A549 (cell line): Measurements from ENCODE around the gene ZSWIM5. TPM values are rescaled to one million over a fixed set of nuclear protein-coding genes. Genes with fewer than 3 reads are reported as not detected.
"Not testable (repeated sequence)": the region's sequence is repeated elsewhere in the genome, so short reads cannot be mapped to it uniquely, and the experiment has no call there.

Experiments
- ATAC-seq, 2 experiments: fragments of 200-7000 bp in 1 of 2; fragments of >200 bp in 1 of 2; cut with Nextera tagmentation in 1 of 2; cut with Tn5 transposase in 1 of 2; 3 replicates each; pipeline versions ENCODE4 v1.8.0 to v1.9.1; 2018 to 2020; ENCODE audit warnings: mild to moderate bottlenecking in 1 of 2, moderate library complexity in 1 of 2
- CTCF ChIA-PET: fragments of 300-600 bp; sonication (Branson Sonifier 250); formaldehyde crosslinking; extraction: SDS; loops from one replicate; lab custom pipeline; 2021; ENCODE audit warnings: antibody characterized with exemption, inconsistent platforms; lab: Yijun Ruan, JAX
- POLR2A ChIA-PET: fragments of 350-600 bp; formaldehyde crosslinking; extraction: SDS; loops from one replicate; lab custom pipeline; 2021; ENCODE audit warnings: antibody characterized with exemption, inconsistent platforms; lab: Yijun Ruan, JAX
- DNase-seq, 2 experiments: peaks; one replicate each; pipeline versions ENCODE4 v3.0.0 to v3.0.0-alpha.2; 2011 to 2016; ENCODE audit warnings: low read depth in 1 of 2, low spot score in 1 of 2
- FAIRE-seq: peaks from 2 replicates; lab custom pipeline; 2011; peaks lifted over from hg19 to GRCh38; lab: Jason Lieb, UNC
- H3K27ac ChIP-seq, 2 experiments: fragments of >200 bp; sonication (Bioruptor Twin); formaldehyde crosslinking; 3 replicates each; pipeline ENCODE4 v1.5.1; 2016 to 2017
- H3K4me1 ChIP-seq: fragments of >200 bp; sonication (Bioruptor Twin); formaldehyde crosslinking; 3 replicates; pipeline ENCODE4 v1.6.1; 2016
- H3K4me2 ChIP-seq: fragments of >200 bp; sonication (Bioruptor Twin); formaldehyde crosslinking; 3 replicates; pipeline ENCODE4 v1.6.1; 2016
- H3K4me3 ChIP-seq: fragments of >200 bp; sonication (Bioruptor Twin); formaldehyde crosslinking; 3 replicates; pipeline ENCODE4 v1.5.1; 2016
- H3K9me3 ChIP-seq: fragments of >200 bp; sonication (Bioruptor Twin); formaldehyde crosslinking; 3 replicates; pipeline ENCODE4 v1.6.1; 2016
- CTCF ChIP-seq: fragments of >200 bp; sonication (Bioruptor Twin); formaldehyde crosslinking; IDR thresholded peaks from 3 replicates; pipeline ENCODE4 v1.5.1; 2016
- ELK1 ChIP-seq: fragments of 150-350 bp; IDR thresholded peaks from 2 replicates; pipeline ENCODE4 v1.6.1; 2014; ENCODE audit warnings: low read depth, mild to moderate bottlenecking, low read length
- ESRRA ChIP-seq: fragments of 150-350 bp; IDR thresholded peaks from 2 replicates; pipeline ENCODE4 v1.6.1; 2014; ENCODE audit warnings: mild to moderate bottlenecking, low read length, borderline replicate concordance
- FOSB ChIP-seq: fragments of 250-450 bp; sonication (Bioruptor Pico); IDR thresholded peaks from 2 replicates; pipeline ENCODE4 v1.5.0; 2020; ENCODE audit warnings: mild to moderate bottlenecking, moderate library complexity
- FOSL2 ChIP-seq, 2 experiments: fragments of 450-650 bp in 1 of 2; fragments of >200 bp in 1 of 2; sonication (Bioruptor Twin) in 1 of 2; formaldehyde crosslinking; IDR thresholded peaks; 2 replicates each; pipeline versions ENCODE4 v1.5.0 to v1.6.1; 2016 to 2020; ENCODE audit warnings: mild to moderate bottlenecking in 1 of 2, moderate library complexity in 1 of 2
- JUN ChIP-seq, 2 experiments: fragments of >200 bp; sonication (Bioruptor Twin); formaldehyde crosslinking; IDR thresholded peaks; 2 replicates in 1 of 2; 3 replicates in 1 of 2; pipeline ENCODE4 v1.6.1; 2016 to 2017
- KDM1A ChIP-seq: fragments of 200-600 bp; sonication (generic); IDR thresholded peaks from 2 replicates; pipeline ENCODE4 v1.6.1; 2016; ENCODE audit warnings: low read depth, mild to moderate bottlenecking
- MAFK ChIP-seq: fragments of 450-650 bp; IDR thresholded peaks from 2 replicates; pipeline ENCODE4 v1.6.1; 2014; ENCODE audit not compliant: partially characterized antibody
- MAZ ChIP-seq: fragments of 150-350 bp; IDR thresholded peaks from 2 replicates; pipeline ENCODE4 v1.6.1; 2014; ENCODE audit warnings: antibody characterized with exemption, low read depth, low read length, borderline replicate concordance
- NPAS2 ChIP-seq: fragments of 250-450 bp; sonication (Bioruptor Pico); IDR thresholded peaks from 2 replicates; pipeline ENCODE4 v1.8.0; 2022; ENCODE audit warnings: mild to moderate bottlenecking, moderate library complexity, borderline replicate concordance
- RCOR1 ChIP-seq: fragments of 150-350 bp; IDR thresholded peaks from 2 replicates; pipeline ENCODE4 v1.6.1; 2014; ENCODE audit warnings: antibody characterized with exemption, low read length, low read depth
- ZC3H11A ChIP-seq: fragments of 450-650 bp; IDR thresholded peaks from 2 replicates; pipeline ENCODE4 v1.6.1; 2014; ENCODE audit warnings: antibody characterized with exemption, mild to moderate bottlenecking
- ZNF302 ChIP-seq: fragments of 250-450 bp; sonication (Bioruptor Pico); IDR thresholded peaks from 2 replicates; pipeline ENCODE4 v1.9.0; 2021; ENCODE audit warnings: inconsistent platforms, mild to moderate bottlenecking, moderate library complexity
- WGBS: methylation state at CpG from one replicate; pipeline ENCODE4 v1.1.6; 2017; ENCODE audit errors: missing lambda C conversion rate; 5-methylcytosine and 5-hydroxymethylcytosine counted together
- polyA plus RNA-seq, 4 experiments: library from polyadenylated mRNA; depleted of rRNA in 3 of 4; stranded (reverse); fragments of >200 nt; fragmentation: RNase III in 1 of 4; extraction: RNeasy Plus Mini Kit Qiagen cat#74134 plus additional on column Dnase treatment in 1 of 4; gene quantifications; 2 replicates in 3 of 4; 3 replicates in 1 of 4; pipeline ENCODE4 v1.2.3, GENCODE V29; 2011 to 2017
- TF ChIP-seq, protein P1 (sequence below): fragments of 200-600 bp; sonication (generic); IDR thresholded peaks from 2 replicates; pipeline ENCODE4 v1.6.1; 2016; ENCODE audit warnings: antibody characterized with exemption, mild to moderate bottlenecking, moderate library complexity
- TF ChIP-seq, protein P2 (sequence below): IDR thresholded peaks from 2 replicates; pipeline ENCODE4 v1.6.1; 2012; ENCODE audit warnings: low read depth, borderline replicate concordance

The ZSWIM5 gene
- polyA plus RNA-seq, 2 of the 4 experiments (the other 2 are of a cell fraction): 0.52 to 1.3 TPM

GRCh38 chr1:45225598-45225997, 19.2 kb upstream of the ZSWIM5 start (continued):
- TF ChIP-seq, protein P1, sequence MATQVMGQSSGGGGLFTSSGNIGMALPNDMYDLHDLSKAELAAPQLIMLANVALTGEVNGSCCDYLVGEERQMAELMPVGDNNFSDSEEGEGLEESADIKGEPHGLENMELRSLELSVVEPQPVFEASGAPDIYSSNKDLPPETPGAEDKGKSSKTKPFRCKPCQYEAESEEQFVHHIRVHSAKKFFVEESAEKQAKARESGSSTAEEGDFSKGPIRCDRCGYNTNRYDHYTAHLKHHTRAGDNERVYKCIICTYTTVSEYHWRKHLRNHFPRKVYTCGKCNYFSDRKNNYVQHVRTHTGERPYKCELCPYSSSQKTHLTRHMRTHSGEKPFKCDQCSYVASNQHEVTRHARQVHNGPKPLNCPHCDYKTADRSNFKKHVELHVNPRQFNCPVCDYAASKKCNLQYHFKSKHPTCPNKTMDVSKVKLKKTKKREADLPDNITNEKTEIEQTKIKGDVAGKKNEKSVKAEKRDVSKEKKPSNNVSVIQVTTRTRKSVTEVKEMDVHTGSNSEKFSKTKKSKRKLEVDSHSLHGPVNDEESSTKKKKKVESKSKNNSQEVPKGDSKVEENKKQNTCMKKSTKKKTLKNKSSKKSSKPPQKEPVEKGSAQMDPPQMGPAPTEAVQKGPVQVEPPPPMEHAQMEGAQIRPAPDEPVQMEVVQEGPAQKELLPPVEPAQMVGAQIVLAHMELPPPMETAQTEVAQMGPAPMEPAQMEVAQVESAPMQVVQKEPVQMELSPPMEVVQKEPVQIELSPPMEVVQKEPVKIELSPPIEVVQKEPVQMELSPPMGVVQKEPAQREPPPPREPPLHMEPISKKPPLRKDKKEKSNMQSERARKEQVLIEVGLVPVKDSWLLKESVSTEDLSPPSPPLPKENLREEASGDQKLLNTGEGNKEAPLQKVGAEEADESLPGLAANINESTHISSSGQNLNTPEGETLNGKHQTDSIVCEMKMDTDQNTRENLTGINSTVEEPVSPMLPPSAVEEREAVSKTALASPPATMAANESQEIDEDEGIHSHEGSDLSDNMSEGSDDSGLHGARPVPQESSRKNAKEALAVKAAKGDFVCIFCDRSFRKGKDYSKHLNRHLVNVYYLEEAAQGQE: no peak
- no peak for TF ChIP-seq CTCF
- no peak for TF ChIP-seq FOSL2 (IDR thresholded peaks at IDR 0.05)
- TF ChIP-seq FOSL2 (CRISPR knock-in tag; IDR thresholded peaks at IDR 0.05): no peak
- no peak for TF ChIP-seq NPAS2 (CRISPR knock-in tag)
- no peak for TF ChIP-seq MAFK
- TF ChIP-seq RCOR1: no peak

- H3K4me1 ChIP-seq, H3K4me3 ChIP-seq, H3K27ac ChIP-seq, H3K4me2 ChIP-seq, CTCF ChIA-PET, H3K9me3 ChIP-seq, FAIRE-seq, ATAC-seq, DNase-seq: not testable (repeated sequence)
- peak; percentile 47 for TF ChIP-seq ZC3H11A
- WGBS: 64% methylated on average over 8 of the region's 9 CpGs
- POLR2A ChIA-PET: interaction anchor here (0.6 kb wide), 1 partner anchor 80 kb away, joined by 3 read pairs; no protein-coding TSS in a partner anchor
These were observed 17.3 kb upstream of the ZSWIM5 start for GRCh38 chr1:45223710-45224109.

- ChIA-PET CTCF (interaction anchor here (0.6 to 1.7 kb wide), 2 partner anchors 11 to 323 kb away, joined by 3 read pairs; no protein-coding TSS in a partner anchor), POLR2A (no interaction called here)
- no peaks in the 10 kb centered on the region for H3K4me1 ChIP-seq
- TF ChIP-seq, protein P2, sequence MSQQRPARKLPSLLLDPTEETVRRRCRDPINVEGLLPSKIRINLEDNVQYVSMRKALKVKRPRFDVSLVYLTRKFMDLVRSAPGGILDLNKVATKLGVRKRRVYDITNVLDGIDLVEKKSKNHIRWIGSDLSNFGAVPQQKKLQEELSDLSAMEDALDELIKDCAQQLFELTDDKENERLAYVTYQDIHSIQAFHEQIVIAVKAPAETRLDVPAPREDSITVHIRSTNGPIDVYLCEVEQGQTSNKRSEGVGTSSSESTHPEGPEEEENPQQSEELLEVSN: no peak
- no peak for TF ChIP-seq JUN (IDR thresholded peaks at IDR 0.05)
- no peak for TF ChIP-seq ESRRA
- no peak for TF ChIP-seq ZNF302
- no peak for TF ChIP-seq KDM1A
- TF ChIP-seq, protein P1: no peak
- no peak for TF ChIP-seq MAZ
- no peak for TF ChIP-seq ELK1
- TF ChIP-seq FOSB (CRISPR knock-in tag): no peak
- TF ChIP-seq, all 56 proteins: peak for 0
- H3K27ac ChIP-seq: no peak overlapping the region
- ATAC-seq: no peak
- FAIRE-seq: no peak
- no peak overlapping the region for H3K4me2 ChIP-seq
- WGBS: 46% methylated on average over 4 of the region's 4 CpGs
- no peak overlapping the region for H3K4me3 ChIP-seq
- H3K9me3 ChIP-seq: no peaks in the 10 kb centered on the region
- no peak for DNase-seq
These were observed 15.3 kb upstream of the ZSWIM5 start for GRCh38 chr1:45221716-45222115.
